Bone marrow (tissue), 2 donors: ENCODE results near the gene THAP4.

ENCODE experiments used
- DNase-seq, 2 donors: peaks; one replicate each; lab custom pipeline; 2025; lab: John Stamatoyannopoulos, UW

The THAP4 gene

GRCh38 chr2:241563981-241564595, 72.9 kb downstream of the THAP4 start:
- no peak for DNase-seq

- no peak for DNase-seq
These were observed 73.4 kb downstream of the THAP4 start for GRCh38 chr2:241563571-241563980.

GRCh38 chr2:241563031-241563507, 73.9 kb downstream of the THAP4 start:
- no peak for DNase-seq

GRCh38 chr2:241562269-241562891, 74.6 kb downstream of the THAP4 start:
- DNase-seq, result no peak

GRCh38 chr2:241561832-241562231, 75.1 kb downstream of the THAP4 start:
- DNase-seq, result no peak

- no peak for DNase-seq
These were observed 76.0 kb downstream of the THAP4 start for GRCh38 chr2:241560883-241561474.

GRCh38 chr2:241560162-241560882, 76.6 kb downstream of the THAP4 start:
- no peak for DNase-seq

GRCh38 chr2:241559323-241560161, 77.4 kb downstream of the THAP4 start:
- no peak for DNase-seq

GRCh38 chr2:241558532-241559322, 78.2 kb downstream of the THAP4 start, which contains the start of gene BOK:
TSS of gene BOK (plus strand) at chr2:241558745. CDS start at chr2:241559484, 739 bp downstream.
- DNase-seq, result no peak

GRCh38 chr2:241556746-241557145, 80.2 kb downstream of the THAP4 start:
- no peak for DNase-seq

- no peak for DNase-seq
These were observed 81.2 kb downstream of the THAP4 start for GRCh38 chr2:241555711-241556110.

GRCh38 chr2:241554610-241555322, 82.2 kb downstream of the THAP4 start:
- DNase-seq, result no peak

- no peak for DNase-seq
These were observed 83.0 kb downstream of the THAP4 start for GRCh38 chr2:241553981-241554380.

- DNase-seq, result no peak
These were observed 83.5 kb downstream of the THAP4 start for GRCh38 chr2:241553512-241553830.

GRCh38 chr2:241551998-241552737, 84.8 kb downstream of the THAP4 start:
- no peak for DNase-seq

- no peak for DNase-seq
These were observed 85.4 kb downstream of the THAP4 start for GRCh38 chr2:241551599-241551997.

GRCh38 chr2:241550616-241551580, 86.1 kb downstream of the THAP4 start:
- DNase-seq, result no peak

- DNase-seq, result no peak
These were observed 88.5 kb downstream of the THAP4 start for GRCh38 chr2:241548451-241548835.
